ENCODE measurements around the gene SKP1.
"Not testable (repeated sequence)": the region's sequence is repeated elsewhere in the genome, so short reads cannot be mapped to it uniquely, and the experiment has no call there.

SKP1 gene

DNA sequence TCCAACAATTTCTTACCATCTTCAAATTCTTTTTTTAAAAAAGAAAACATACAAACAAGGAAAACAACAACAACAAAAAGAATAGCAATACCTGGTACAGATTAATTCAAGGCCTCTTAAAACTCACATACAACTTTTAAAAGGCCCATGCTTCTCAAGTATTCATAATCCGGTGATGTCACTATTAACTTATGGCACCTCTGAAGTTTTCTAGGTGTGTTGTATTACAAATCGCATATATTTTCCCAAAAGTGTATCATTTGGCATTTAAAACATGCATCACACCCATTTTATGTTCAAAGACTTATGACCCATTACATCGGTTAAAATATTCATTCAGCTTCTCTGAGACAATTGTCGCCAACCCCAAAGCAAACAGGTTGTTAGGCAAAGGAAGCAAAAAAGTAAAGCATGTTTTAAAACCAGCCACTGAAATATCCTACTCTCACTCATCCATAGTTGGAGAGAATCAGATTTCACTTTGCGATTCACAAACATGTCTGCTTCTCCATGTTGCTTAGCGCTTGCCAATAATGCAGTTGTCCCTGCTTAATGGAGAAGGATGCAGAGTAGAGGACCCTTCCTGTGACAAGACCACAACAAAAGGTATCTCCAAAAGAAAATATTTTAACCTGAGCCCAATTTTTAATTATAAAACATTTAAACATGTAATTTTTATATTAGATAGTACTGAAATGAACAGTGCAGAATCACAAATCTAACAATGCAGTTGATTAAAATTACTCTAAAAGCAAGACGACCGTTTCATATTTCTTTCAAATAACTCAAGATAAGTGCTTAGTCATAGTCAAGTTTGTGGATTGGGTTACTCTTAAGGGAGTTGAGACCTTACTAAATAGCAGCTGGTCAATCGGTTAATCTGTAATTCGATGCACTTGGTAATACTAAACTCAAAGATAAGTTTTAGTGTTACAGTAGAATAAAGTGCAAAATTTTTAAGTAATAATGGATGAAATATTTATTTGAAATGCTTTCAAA, 1.6 kb downstream of the SKP1 start:
- TF ChIP-seq, protein P1, sequence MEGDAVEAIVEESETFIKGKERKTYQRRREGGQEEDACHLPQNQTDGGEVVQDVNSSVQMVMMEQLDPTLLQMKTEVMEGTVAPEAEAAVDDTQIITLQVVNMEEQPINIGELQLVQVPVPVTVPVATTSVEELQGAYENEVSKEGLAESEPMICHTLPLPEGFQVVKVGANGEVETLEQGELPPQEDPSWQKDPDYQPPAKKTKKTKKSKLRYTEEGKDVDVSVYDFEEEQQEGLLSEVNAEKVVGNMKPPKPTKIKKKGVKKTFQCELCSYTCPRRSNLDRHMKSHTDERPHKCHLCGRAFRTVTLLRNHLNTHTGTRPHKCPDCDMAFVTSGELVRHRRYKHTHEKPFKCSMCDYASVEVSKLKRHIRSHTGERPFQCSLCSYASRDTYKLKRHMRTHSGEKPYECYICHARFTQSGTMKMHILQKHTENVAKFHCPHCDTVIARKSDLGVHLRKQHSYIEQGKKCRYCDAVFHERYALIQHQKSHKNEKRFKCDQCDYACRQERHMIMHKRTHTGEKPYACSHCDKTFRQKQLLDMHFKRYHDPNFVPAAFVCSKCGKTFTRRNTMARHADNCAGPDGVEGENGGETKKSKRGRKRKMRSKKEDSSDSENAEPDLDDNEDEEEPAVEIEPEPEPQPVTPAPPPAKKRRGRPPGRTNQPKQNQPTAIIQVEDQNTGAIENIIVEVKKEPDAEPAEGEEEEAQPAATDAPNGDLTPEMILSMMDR (IDR thresholded peaks at IDR 0.05; ENCODE audit: extremely low read depth, missing control alignments), result no peak
- DNase-seq (ENCODE audit: low spot score), result no peak

DNA sequence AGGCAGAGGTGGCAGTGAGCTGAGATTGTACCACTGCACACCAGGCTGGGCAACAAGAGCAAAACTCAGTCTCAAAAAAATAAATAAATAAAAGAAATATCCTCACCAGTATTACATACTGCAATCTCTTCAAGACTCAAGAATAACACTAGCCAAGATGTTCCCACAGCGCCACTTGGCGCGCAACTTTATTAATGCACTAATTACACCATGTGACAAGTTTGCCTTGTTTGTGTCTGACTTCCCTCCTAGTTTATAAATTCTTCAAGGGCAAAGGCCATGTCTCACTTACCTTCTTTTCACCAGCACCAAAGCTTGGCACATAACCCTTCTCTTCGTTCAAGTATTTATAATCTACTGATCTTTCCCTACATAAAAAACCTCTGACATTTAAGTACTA, 4.8 kb downstream of the SKP1 start:
- TF ChIP-seq, protein P1 (IDR thresholded peaks at IDR 0.05; ENCODE audit: extremely low read depth, missing control alignments), result no peak
- no peak for DNase-seq (ENCODE audit: low spot score)

DNA sequence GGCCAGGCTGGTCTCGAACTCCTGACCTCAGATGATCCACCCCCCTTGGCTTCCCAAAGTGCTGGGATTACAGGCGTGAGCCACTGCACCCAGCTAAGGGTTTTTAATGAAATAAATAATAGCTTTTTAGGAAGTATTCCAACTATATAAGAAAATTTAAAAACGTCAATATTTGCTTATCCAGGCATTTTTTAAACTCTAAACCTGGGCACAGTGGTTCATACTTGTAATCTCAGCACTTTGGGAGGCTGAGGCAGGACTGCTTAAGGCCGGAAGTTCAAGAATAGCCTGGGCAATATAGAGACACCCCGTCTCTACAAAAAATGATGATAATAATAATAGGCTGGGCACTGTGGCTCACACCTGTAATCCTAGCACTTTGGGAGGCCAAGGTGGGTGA, 14.2 kb downstream of the SKP1 start:
- DNase-seq (ENCODE audit: low spot score), result no peak
- TF ChIP-seq, protein P1 (IDR thresholded peaks at IDR 0.05; ENCODE audit: extremely low read depth, missing control alignments), result no peak

DNA sequence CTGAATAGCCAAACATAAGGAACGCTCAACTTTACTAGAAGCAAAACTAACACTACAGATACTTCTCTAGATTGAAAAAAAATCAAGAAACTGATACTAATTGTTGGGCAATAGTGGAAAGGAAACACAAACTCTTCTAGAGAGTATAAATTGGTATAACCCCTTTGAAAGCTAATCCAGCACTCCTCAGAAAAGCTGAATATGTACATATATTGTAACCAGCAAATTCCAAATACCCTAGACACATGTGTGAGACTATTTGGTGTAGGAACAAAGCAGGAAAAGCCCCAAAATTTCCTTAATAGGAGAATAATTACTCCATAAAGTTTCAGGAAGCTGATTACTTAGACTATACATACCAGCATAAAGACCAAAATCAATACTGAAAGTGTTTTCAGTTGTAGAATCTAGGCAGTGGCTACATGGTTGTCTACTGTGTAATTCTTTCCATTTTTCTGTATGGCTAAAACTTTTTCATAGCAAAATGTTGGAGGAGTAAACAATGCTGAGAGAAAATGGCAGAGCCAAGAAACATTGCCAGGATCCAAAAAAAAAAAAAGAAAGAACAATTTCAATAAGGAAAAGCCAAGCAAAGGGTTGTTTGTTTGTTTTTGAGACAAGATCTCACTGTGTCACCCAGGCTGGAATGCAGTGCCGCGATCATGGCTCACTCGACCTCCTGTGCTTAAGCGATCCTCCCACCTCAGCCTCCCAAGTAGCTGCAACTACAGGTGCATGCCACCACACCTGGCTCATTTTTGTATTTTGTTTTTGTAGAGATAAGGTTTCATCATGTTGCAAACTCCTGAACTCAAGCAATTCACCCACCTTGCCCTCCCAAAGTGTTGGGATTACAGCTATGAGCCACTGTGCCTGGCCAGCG, 15.0 kb downstream of the SKP1 start:
- TF ChIP-seq, protein P1 (IDR thresholded peaks at IDR 0.05; ENCODE audit: extremely low read depth, missing control alignments), result no peak
- no peak for DNase-seq (ENCODE audit: low spot score)

DNA sequence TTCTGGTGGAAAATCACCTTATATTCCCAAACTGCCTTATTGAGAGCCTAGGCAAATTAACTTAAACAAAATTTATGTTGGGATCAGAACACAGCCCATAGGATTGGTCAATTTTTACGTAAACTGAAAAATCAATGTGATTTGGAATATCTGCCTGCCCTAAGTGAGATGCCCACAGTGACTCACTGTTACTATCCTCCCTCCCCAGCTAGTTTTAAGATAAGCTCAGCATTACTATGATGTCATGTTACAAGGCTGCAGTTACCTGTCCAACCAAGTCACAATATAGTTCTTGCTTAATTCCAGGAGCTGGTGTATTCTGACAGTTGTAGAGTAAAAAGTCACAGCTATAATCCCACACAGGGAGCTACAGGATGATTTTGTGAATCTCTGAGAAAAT, 23.1 kb downstream of the SKP1 start:
- no peak for DNase-seq (ENCODE audit: low spot score)
- TF ChIP-seq, protein P1 (IDR thresholded peaks at IDR 0.05; ENCODE audit: extremely low read depth, missing control alignments), result no peak

DNA sequence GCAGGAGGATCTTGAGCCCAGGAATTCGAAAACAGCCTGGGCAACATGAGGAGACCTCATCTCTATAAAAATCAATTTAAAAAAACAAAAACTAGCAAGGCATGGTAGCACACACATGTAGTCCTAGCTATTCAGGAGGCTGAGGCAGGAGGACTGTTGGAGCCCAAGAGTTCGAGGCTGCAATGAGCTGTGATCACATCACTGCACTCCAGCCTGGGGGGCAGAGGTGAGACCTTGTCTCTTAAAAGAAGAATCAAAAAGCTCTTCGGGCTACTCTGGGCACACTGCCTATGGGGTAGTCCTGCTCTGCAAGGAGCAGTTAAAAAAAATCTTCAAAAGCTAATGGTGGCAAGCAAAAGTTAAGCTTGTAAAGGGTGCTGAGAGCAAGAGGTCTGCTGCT, 23.5 kb downstream of the SKP1 start:
- no peak for DNase-seq (ENCODE audit: low spot score)
- TF ChIP-seq, protein P1 (IDR thresholded peaks at IDR 0.05; ENCODE audit: extremely low read depth, missing control alignments), result no peak

DNA sequence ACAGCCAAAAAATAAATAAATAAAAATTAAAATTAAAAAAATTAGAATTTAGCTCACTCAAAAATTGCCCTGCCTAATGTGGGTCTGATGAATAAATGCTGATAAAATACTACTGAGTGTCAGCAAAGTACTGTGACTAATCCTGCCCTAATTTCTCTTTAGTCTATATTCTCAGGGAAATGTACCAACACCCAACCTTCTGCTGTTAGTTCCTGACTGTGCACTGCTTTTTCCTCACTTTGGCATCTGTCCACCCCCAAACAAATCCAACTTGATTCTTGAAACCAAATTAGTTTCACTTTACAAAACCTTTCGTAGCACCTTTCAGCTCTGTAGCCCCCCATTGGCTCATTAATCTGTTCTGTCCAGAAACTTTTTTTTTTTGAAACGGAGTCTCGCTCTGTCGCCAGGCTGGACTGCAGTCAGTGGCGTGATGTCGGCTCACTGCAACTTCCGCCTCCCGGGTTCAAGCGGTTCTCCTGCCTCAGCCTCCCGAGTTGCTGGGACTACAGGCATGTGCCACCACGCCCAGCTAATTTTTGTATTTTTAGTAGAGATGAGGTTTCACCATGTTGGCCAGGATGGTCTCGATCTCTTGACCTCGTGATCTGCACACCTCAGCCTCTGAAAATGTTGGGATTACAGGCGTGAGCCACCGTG, 24.4 kb downstream of the SKP1 start:
- not testable (repeated sequence) for DNase-seq (ENCODE audit: low spot score)

Measured in GM20000 (cell line).